Measurements from ENCODE around the gene RAB8B. TPM values are rescaled to one million over a fixed set of nuclear protein-coding genes. Genes with fewer than 3 reads are reported as not detected.

Gene RAB8B
- total and polyA plus RNA-seq, 2 donors from 2014 or later = 7.1 to 33.6 TPM

GRCh38 chr15:63156086-63156710 lies 33.2 kb upstream of the RAB8B start:
- no peaks in the 10 kb centered on the region for H3K9me3 ChIP-seq (ENCODE audit: control insufficient read depth in 2 of 3, insufficient read depth in 1 of 3, low read length in 3 of 3)
- H3K36me3 ChIP-seq (ENCODE audit: control insufficient read depth in 2 of 3, insufficient read depth in 3 of 3, low read length in 3 of 3) = peaks cover 2 to 12% (median 4%) of the 10 kb centered on the region in 3 donors
- FAIRE-seq = no peak
- peak overlapping the region; percentile 94 to 98 for H3K27ac ChIP-seq (ENCODE audit: low read depth in 2 of 2, low read length in 2 of 2)
- H3K4me3 ChIP-seq (ENCODE audit: low read length in 3 of 3) = peak overlapping the region; percentile 85 to 93 (median 93)
- no peak for TF ChIP-seq CTCF (IDR thresholded peaks at IDR 0.05; ENCODE audit: borderline replicate concordance, extremely low read depth, insufficient read depth)
- H3K9ac ChIP-seq (ENCODE audit: low read length in 3 of 3) = peak overlapping the region; percentile 84 to 95 (median 90)
- no peaks in the 10 kb centered on the region for H3K27me3 ChIP-seq (ENCODE audit: control insufficient read depth, insufficient read depth, low read length)
- peak in 2 of 5 donors; percentile 28 to 37 for DNase-seq
- intact Hi-C loops (cut with DNase I) = no loop called here
- H3K4me1 ChIP-seq (ENCODE audit: control insufficient read depth in 2 of 3, insufficient read depth in 2 of 3, low read depth in 1 of 3, low read length in 3 of 3) = peaks cover 0 to 3% (median 2%) of the 10 kb centered on the region in 3 donors

DNA sequence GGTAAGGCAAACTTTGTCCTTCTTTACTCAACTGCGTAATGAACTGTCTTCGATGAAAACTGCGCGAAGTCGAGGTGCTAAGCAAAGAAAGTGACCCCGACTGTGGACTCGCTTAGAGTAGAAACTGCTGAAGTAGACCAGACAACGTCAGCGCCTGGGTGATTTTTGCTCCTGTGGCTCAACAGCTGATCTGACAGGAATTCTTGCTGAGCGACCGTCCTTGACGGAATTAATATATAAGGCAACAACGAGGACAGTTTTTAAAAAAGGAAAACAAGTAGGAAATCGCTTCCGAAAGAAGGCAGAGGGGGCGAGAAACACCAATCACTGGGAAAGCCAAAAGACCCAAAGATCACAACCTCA lies 32.7 kb upstream of the RAB8B start:
- H3K4me1 ChIP-seq (ENCODE audit: control insufficient read depth in 2 of 3, insufficient read depth in 2 of 3, low read depth in 1 of 3, low read length in 3 of 3) = peaks cover 0 to 3% (median 2%) of the 10 kb centered on the region in 3 donors
- DNase-seq (peak in 4 of 5 donors; percentile 70 to 87 (median 80)), FAIRE-seq (no peak)
- intact Hi-C loops (cut with DNase I) = no loop called here
- H3K4me3 ChIP-seq (ENCODE audit: low read length in 3 of 3) = peak overlapping the region; percentile 85 to 93 (median 93)
- H3K27me3 ChIP-seq (ENCODE audit: control insufficient read depth, insufficient read depth, low read length) = no peaks in the 10 kb centered on the region
- peak overlapping the region; percentile 94 to 98 for H3K27ac ChIP-seq (ENCODE audit: low read depth in 2 of 2, low read length in 2 of 2)
- H3K9ac ChIP-seq (ENCODE audit: low read length in 3 of 3) = peak overlapping the region; percentile 84 to 95 (median 90)
- no peaks in the 10 kb centered on the region for H3K9me3 ChIP-seq (ENCODE audit: control insufficient read depth in 2 of 3, insufficient read depth in 1 of 3, low read length in 3 of 3)
- peaks cover under 1 to 10% (median 2%) of the 10 kb centered on the region in 3 donors for H3K36me3 ChIP-seq (ENCODE audit: control insufficient read depth in 2 of 3, insufficient read depth in 3 of 3, low read length in 3 of 3)
- no peak for TF ChIP-seq CTCF (IDR thresholded peaks at IDR 0.05; ENCODE audit: borderline replicate concordance, extremely low read depth, insufficient read depth)

DNA sequence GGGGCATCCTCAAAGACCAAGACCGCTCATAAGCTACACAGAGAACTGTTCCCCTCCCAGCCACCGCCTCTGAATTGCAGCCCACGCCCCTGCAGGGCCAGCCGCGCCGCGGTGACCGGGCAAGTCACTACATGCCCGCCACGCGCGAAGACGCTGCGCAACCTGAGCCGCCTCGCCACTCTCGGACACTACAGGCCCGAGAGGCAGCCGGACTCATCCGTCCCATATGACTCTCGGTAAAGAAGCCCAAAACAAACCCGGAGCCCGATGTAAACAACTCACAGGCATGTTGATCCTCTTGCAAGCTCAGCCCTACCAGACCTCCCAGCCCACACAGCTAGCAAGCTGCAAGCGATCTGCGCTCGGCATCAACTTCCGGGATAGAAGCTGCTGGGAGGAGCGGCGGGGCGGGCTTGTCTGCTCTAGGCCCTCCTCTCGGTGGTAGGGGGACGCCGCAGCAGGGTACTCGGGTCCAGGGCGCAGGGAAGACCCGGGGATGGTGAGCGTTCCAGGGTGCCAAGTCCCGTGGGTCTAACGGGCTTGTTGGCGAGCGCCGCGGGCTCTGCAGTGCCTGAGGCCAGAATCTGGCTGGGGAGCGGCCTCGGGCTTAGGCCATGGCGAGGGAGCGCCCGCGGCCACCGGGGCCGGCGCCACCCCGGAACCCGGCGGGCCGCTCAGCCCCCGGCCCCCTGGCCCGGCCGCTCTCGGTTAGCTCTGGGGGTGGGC lies 32.1 kb upstream of the RAB8B start, which contains the start of gene RPS27L:
RPS27L (minus strand) TSS at position 360 of the 726 bp plus-strand sequence; CDS start at position 288, 72 bp downstream.
- FAIRE-seq (no peak), DNase-seq (peak; percentile 96 to 98 (median 97))
- intact Hi-C loops (cut with DNase I) = no loop called here
- no peaks in the 10 kb centered on the region for H3K27me3 ChIP-seq (ENCODE audit: control insufficient read depth, insufficient read depth, low read length)
- H3K4me3 ChIP-seq (ENCODE audit: low read length in 3 of 3) = peak within 1 kb of the TSS; percentile 85 to 93 (median 93)
- H3K4me1 ChIP-seq (ENCODE audit: control insufficient read depth in 2 of 3, insufficient read depth in 2 of 3, low read depth in 1 of 3, low read length in 3 of 3) = peaks cover 0 to 3% (median 2%) of the 10 kb centered on the region in 3 donors
- H3K9ac ChIP-seq (ENCODE audit: low read length in 3 of 3) = peak within 1 kb of the TSS; percentile 84 to 95 (median 93)
- no peak for TF ChIP-seq CTCF (IDR thresholded peaks at IDR 0.05; ENCODE audit: borderline replicate concordance, extremely low read depth, insufficient read depth)
- H3K36me3 ChIP-seq (ENCODE audit: control insufficient read depth in 2 of 3, insufficient read depth in 3 of 3, low read length in 3 of 3) = peaks cover 0 to 6% (median 2%) of the 10 kb centered on the region in 3 donors
- peak within 1 kb of the TSS; percentile 94 to 98 for H3K27ac ChIP-seq (ENCODE audit: low read depth in 2 of 2, low read length in 2 of 2)
- H3K9me3 ChIP-seq (ENCODE audit: control insufficient read depth in 2 of 3, insufficient read depth in 1 of 3, low read length in 3 of 3) = no peaks in the 10 kb centered on the region
